ENCODE results near the gene BCAS3.
"Not testable (repeated sequence)": the region's sequence is repeated elsewhere in the genome, so short reads cannot be mapped to it uniquely, and the experiment has no call there.

BCAS3 gene

GRCh38 chr17:61237275-61237674 lies 559.6 kb downstream of the BCAS3 start:
- DNase-seq: no peak

GRCh38 chr17:61238455-61238933 lies 560.8 kb downstream of the BCAS3 start:
- DNase-seq: no peak

- DNase-seq: no peak
Observed at GRCh38 chr17:61239327-61239726, 561.7 kb downstream of the BCAS3 start.

GRCh38 chr17:61239953-61240352 lies 562.3 kb downstream of the BCAS3 start:
- DNase-seq: no peak

- no peak for DNase-seq
Observed at GRCh38 chr17:61240851-61241468, 563.3 kb downstream of the BCAS3 start.

GRCh38 chr17:61244988-61245387 lies 567.3 kb downstream of the BCAS3 start:
- DNase-seq: not testable (repeated sequence)

- no peak for DNase-seq
Observed at GRCh38 chr17:61245706-61246135, 568.1 kb downstream of the BCAS3 start.

GRCh38 chr17:61247439-61247838 lies 569.8 kb downstream of the BCAS3 start:
- no peak for DNase-seq

GRCh38 chr17:61248399-61248798 lies 570.7 kb downstream of the BCAS3 start:
- no peak for DNase-seq

GRCh38 chr17:61249649-61250299 lies 572.1 kb downstream of the BCAS3 start:
- DNase-seq: no peak

- DNase-seq: no peak
Observed at GRCh38 chr17:61250335-61250890, 572.8 kb downstream of the BCAS3 start.

GRCh38 chr17:61251939-61252865 lies 574.6 kb downstream of the BCAS3 start:
- DNase-seq: peak; percentile 76

- DNase-seq: no peak
Observed at GRCh38 chr17:61253362-61253761, 575.7 kb downstream of the BCAS3 start.

GRCh38 chr17:61253937-61254574 lies 576.4 kb downstream of the BCAS3 start:
- DNase-seq: no peak

GRCh38 chr17:61254904-61255303 lies 577.3 kb downstream of the BCAS3 start:
- no peak for DNase-seq

GRCh38 chr17:61255647-61256046 lies 578.0 kb downstream of the BCAS3 start:
- no peak for DNase-seq

- DNase-seq: no peak
Observed at GRCh38 chr17:61259360-61259759, 581.7 kb downstream of the BCAS3 start.

GRCh38 chr17:61260071-61260797 lies 582.6 kb downstream of the BCAS3 start:
- no peak for DNase-seq

- no peak for DNase-seq
Observed at GRCh38 chr17:61261001-61261637, 583.5 kb downstream of the BCAS3 start.

- no peak for DNase-seq
Observed at GRCh38 chr17:61265397-61265796, 587.7 kb downstream of the BCAS3 start.

GRCh38 chr17:61267847-61268246 lies 590.2 kb downstream of the BCAS3 start:
- no peak for DNase-seq

All from CD4-positive, alpha-beta T cell treated with Interleukin-15 for 1 hour (primary cell).